OCI-LY3 (cell line): ENCODE results near the gene FOS.

ENCODE experiments used
- H2AFZ ChIP-seq: fragments of 200-600, 300-600 bp; shearing (Covaris generic); 2 replicates; pipeline ENCODE4 v1.6.0; 2014; ENCODE audit warnings: antibody characterized with exemption, low read depth, low read length
- H3K27ac ChIP-seq: fragments of 200-600, 300-600 bp; sonication (generic); 2 replicates; pipeline ENCODE4 v1.5.1; 2014; ENCODE audit warnings: mild to moderate bottlenecking, low read length, moderate library complexity, mixed read lengths
- H3K27me3 ChIP-seq: fragments of 200-600, 300-600 bp; sonication (generic); 2 replicates; pipeline ENCODE4 v1.6.1; 2014; ENCODE audit warnings: low read depth, low read length, mixed read lengths
- H3K36me3 ChIP-seq: fragments of 200-600, 300-600 bp; sonication (generic); replicated peaks from 2 replicates; pipeline ENCODE3; 2014; ENCODE audit warnings: low read depth, low read length, mixed read lengths
- H3K4me1 ChIP-seq: fragments of 300-600, 200-600 bp; sonication (generic); 2 replicates; pipeline ENCODE4 v1.6.1; 2014; ENCODE audit warnings: low read length, mixed read lengths
- H3K4me2 ChIP-seq: fragments of 200-600, 300-600 bp; sonication (generic); 2 replicates; pipeline ENCODE4 v1.6.1; 2014; ENCODE audit warnings: low read length, mixed read lengths
- H3K4me3 ChIP-seq: fragments of 300-600, 200-600 bp; sonication (generic); 2 replicates; pipeline ENCODE4 v1.5.1; 2014; ENCODE audit warnings: antibody characterized with exemption, mild to moderate bottlenecking, low read length, moderate library complexity
- H3K79me2 ChIP-seq: fragments of 300-600, 200-600 bp; shearing (Covaris generic); 2 replicates; pipeline ENCODE4 v1.6.1; 2014; ENCODE audit warnings: mild to moderate bottlenecking, low read length, mixed read lengths
- H3K9ac ChIP-seq: fragments of 300-600, 200-600 bp; shearing (Covaris generic); 2 replicates; pipeline ENCODE4 v1.6.0; 2014; ENCODE audit warnings: mild to moderate bottlenecking, low read length, moderate library complexity
- H3K9me3 ChIP-seq: fragments of 200-600, 300-600 bp; shearing (Covaris generic); 2 replicates; pipeline ENCODE4 v1.6.1; 2014; ENCODE audit warnings: low read length, mixed read lengths; ENCODE audit not compliant: insufficient read depth
- H4K20me1 ChIP-seq: fragments of 200-600, 300-600 bp; sonication (generic); 2 replicates; pipeline ENCODE4 v1.6.1; 2016; ENCODE audit warnings: low read length, mixed read lengths; ENCODE audit not compliant: insufficient read depth
- CTCF ChIP-seq: fragments of 200-600, 300-600 bp; sonication (generic); IDR thresholded peaks from 2 replicates; pipeline ENCODE4 v1.5.1; 2014; ENCODE audit warnings: antibody characterized with exemption, low read length, low read depth
- EZH2phosphoT487 ChIP-seq: fragments of 200-600 bp; shearing (Covaris generic); IDR thresholded peaks from 2 replicates; pipeline ENCODE4 v1.6.1; 2018; ENCODE audit warnings: antibody characterized with exemption, mixed run types, low read depth

FOS gene

GRCh38 chr14:75320196-75320595 is 41.6 kb downstream of the FOS start:
- no peaks in the 10 kb centered on the region for H3K79me2 ChIP-seq
- no peak overlapping the region for H3K27ac ChIP-seq
- H2AFZ ChIP-seq = no peak overlapping the region
- no peaks in the 10 kb centered on the region for H3K9me3 ChIP-seq
- H3K4me2 ChIP-seq = no peak overlapping the region
- H3K27me3 ChIP-seq = peaks cover 8% of the 10 kb centered on the region; the same call in 1 of the 2 replicates
- H3K4me3 ChIP-seq = no peak overlapping the region
- TF ChIP-seq EZH2phosphoT487 (no peak), CTCF (no peak)
- no peak overlapping the region for H3K9ac ChIP-seq
- no peaks in the 10 kb centered on the region for H3K4me1 ChIP-seq
- no peaks in the 10 kb centered on the region for H4K20me1 ChIP-seq
- no peaks in the 10 kb centered on the region for H3K36me3 ChIP-seq

GRCh38 chr14:75322746-75323145 is 44.1 kb downstream of the FOS start:
- H4K20me1 ChIP-seq = no peaks in the 10 kb centered on the region
- no peaks in the 10 kb centered on the region for H3K36me3 ChIP-seq
- peaks cover 7% of the 10 kb centered on the region; the same call in 1 of the 2 replicates for H3K27me3 ChIP-seq
- H3K9me3 ChIP-seq = no peaks in the 10 kb centered on the region
- no peak overlapping the region for H2AFZ ChIP-seq
- no peak overlapping the region for H3K4me3 ChIP-seq
- H3K27ac ChIP-seq = no peak overlapping the region
- no peak overlapping the region for H3K9ac ChIP-seq
- no peaks in the 10 kb centered on the region for H3K4me1 ChIP-seq
- TF ChIP-seq CTCF (no peak), EZH2phosphoT487 (no peak)
- H3K4me2 ChIP-seq = no peak overlapping the region
- H3K79me2 ChIP-seq = no peaks in the 10 kb centered on the region

GRCh38 chr14:75323571-75323970 is 44.9 kb downstream of the FOS start:
- no peak overlapping the region for H3K4me2 ChIP-seq

GRCh38 chr14:75328558-75329155 is 50.0 kb downstream of the FOS start:
- Histone ChIP-seq H3K36me3 (no peaks in the 10 kb centered on the region), H2AFZ (no peak overlapping the region), H3K4me2 (no peak overlapping the region), H4K20me1 (no peaks in the 10 kb centered on the region), H3K4me3 (no peak overlapping the region), H3K9me3 (no peaks in the 10 kb centered on the region), H3K79me2 (no peaks in the 10 kb centered on the region), H3K4me1 (peaks cover 3% of the 10 kb centered on the region), H3K27me3 (peaks cover 13% of the 10 kb centered on the region; the same call in 1 of the 2 replicates), H3K27ac (no peak overlapping the region), H3K9ac (no peak overlapping the region)
- TF ChIP-seq EZH2phosphoT487 = no peak
- TF ChIP-seq CTCF = no peak

More at GRCh38 chr14:75323571-75323970, 44.9 kb downstream of the FOS start:
- H3K79me2 ChIP-seq = no peaks in the 10 kb centered on the region
- H3K9ac ChIP-seq = no peak overlapping the region
- no peaks in the 10 kb centered on the region for H3K4me1 ChIP-seq
- no peaks in the 10 kb centered on the region for H4K20me1 ChIP-seq
- no peak overlapping the region for H2AFZ ChIP-seq
- H3K27ac ChIP-seq = no peak overlapping the region
- peaks cover 12% of the 10 kb centered on the region; the same call in 1 of the 2 replicates for H3K27me3 ChIP-seq
- H3K36me3 ChIP-seq = no peaks in the 10 kb centered on the region
- no peaks in the 10 kb centered on the region for H3K9me3 ChIP-seq
- H3K4me3 ChIP-seq = no peak overlapping the region
- TF ChIP-seq EZH2phosphoT487 (no peak), CTCF (no peak)
